D341Med (cell line): Measurements from ENCODE around the gene CERK.

Source experiments
- DNase-seq: peaks from one replicate; pipeline ENCODE4 v3.0.0; 2012; ENCODE audit warnings: low spot score

CERK gene

DNA sequence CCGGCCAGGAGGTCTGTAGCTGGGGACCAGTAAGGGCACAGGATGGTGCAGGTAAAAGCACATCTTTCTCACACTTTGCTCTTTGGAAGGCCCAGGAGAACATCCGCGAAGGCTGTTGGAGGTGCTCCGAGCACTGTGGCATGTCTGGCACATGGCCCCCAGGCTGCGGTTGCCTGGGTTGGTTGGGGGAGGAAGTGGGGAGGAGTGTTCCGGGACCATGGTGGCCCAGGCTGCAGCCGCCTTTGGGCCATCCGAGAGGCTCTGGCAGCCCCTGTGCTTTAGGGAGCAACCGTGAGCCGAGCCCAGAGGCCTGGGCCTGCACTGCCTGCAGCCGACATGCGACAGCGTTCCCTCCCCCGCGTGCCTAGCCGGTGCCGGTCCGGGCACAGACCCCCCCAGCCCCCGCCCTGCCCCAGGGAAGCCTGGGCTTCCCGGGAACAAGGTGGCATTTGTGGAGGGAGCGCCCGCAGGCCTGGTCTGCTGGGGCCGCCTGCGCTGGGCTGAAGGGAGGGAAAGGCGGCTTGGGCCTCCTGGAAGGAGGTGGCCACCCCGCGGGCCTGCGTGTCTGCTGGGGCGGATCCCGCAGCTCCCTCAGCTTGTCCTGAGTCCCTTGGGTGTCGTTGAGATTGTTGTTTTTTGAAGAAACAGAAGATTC, 59.9 kb downstream of the CERK start:
- DNase-seq = no peak

DNA sequence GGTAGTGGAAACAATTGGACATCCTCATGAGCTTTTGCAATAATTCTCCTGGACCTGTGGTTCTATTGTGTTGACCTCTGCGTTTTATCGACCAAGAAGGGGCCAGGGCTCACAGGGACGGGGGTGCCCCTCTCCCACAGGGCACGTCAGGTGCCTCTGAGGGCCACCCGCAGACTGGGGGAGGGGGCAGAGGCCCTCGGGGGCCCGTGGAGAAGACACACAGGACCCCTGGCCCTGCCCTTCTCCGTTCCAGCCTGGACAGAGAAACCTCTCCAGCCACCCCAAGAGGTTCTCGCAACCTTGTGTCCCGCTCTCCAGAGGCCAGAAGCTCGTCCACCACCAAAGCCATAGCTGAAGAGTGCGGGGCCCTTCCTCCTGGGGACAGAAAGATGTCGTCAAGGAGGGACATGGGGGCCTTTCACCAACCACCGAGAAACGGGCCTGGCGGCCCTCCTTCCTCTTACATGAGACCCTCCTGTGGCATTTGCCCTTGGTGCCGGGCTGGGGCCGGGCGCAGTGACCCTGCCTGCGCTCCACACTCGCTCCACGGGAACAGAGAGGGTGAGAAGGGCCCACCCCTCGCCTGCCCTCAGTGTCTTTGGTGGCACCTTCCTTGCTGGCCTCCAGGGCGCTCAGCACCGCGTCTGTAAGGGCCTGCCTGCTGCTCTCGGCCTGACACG, 60.6 kb downstream of the CERK start:
- no peak for DNase-seq

GRCh38 chr22:46676881-46677280, 61.2 kb downstream of the CERK start:
- no peak for DNase-seq

- no peak for DNase-seq
Measured at GRCh38 chr22:46676479-46676878, 61.6 kb downstream of the CERK start.

GRCh38 chr22:46675938-46676337, 62.1 kb downstream of the CERK start:
- DNase-seq = no peak

DNA sequence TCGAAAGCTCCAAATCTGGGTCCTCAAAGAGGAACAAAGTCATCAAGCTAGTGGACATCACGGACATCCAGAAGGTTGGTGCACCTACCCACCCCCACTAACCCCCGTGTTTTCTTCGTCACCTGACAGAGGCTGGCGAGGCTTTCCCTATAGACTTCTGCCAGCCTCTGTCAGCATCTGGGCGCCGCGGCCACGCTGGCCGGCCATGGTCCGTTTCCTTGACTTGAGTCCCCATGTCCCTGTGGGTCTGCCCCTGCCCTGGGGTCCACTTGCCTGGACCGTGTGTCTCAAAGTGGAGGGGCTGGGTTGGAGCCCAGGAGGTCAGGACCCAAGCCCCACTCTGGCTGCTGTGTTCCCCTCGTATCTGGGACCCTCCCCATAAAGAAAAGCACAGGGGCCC, 62.6 kb downstream of the CERK start:
- DNase-seq = no peak

- DNase-seq = no peak
Measured at GRCh38 chr22:46674906-46675305, 63.1 kb downstream of the CERK start.

GRCh38 chr22:46674367-46674781, 63.7 kb downstream of the CERK start:
- DNase-seq = no peak

DNA sequence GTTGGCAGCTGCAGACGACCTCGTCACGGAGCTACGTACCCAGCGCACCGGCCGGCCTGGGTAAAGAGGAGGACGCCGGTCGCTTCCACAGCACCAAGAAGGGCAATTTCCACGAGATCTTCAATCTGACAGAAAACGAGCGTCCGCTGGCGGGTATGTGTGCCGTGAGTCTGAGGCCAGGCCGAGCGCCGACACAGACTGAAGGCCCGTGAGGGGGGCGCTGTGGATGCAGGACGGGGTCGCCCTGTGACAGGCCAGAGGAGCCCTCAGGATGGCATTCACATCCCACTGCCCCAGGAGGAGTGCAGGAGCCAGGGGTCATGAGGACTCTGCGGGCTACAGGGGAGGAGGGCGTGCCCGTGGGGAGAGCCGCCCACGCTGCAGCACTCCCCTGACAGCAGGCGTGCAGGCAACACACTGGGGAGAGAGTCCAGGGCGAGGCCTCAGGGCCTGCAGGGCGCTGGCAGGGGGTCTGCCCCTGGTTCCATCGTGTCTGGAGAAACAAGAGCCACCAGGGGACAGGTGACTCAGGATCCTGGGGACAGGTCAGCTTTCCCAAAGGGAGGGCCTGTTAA, 64.3 kb downstream of the CERK start:
- no peak for DNase-seq

- DNase-seq = no peak
Measured at GRCh38 chr22:46673205-46673604, 64.8 kb downstream of the CERK start.

DNA sequence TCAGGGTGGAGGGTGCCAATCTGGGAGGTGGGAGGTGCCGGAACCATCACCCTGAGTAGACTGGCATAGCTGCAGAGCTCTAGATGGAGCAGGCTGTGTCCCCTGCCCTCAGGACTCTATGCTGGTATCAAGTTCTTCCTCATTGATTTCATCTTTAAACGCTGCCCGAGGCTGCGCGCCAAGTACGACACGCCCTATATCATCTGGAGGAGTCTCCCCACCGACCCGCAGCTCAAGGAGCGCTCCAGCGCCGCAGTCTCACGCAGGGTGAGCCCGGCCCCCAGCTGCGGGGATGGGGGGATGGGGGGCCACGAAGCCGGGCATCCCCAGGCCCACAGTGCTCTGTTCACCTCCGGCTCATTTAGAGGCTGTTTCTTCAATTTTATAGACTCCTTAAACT, 65.3 kb downstream of the CERK start:
- DNase-seq = no peak

DNA sequence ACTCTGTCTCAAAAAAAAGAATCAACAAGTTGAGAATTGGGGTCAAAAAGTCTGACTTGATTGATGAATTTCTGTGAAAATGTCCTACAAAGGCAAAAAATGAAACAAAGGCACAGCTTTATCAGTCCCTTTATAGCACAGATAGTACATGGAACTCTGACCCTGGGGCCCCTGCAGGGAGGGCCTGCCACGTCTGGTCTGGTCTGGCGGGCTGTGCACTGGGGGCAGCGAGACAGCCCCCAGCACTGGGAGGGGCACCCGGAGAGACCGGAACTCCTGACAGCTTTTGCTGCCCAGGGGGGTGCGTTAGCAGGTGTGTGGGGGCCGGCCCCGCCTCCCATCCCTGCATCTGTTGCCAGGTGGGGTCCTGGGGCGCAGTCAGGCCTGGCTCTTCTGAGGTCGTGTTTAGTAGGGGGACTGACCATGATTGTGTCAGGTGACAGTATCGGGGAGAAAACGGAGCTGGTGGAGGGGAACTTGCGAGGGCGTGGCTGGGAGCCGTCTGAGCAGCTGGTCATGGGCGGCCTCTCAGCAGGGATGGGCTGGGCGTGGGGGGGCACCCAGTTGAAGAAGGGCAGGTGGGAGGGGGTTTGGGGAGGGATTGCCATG, 66.1 kb downstream of the CERK start:
- DNase-seq = no peak

- no peak for DNase-seq
Measured at GRCh38 chr22:46669201-46669600, 68.9 kb downstream of the CERK start.

DNA sequence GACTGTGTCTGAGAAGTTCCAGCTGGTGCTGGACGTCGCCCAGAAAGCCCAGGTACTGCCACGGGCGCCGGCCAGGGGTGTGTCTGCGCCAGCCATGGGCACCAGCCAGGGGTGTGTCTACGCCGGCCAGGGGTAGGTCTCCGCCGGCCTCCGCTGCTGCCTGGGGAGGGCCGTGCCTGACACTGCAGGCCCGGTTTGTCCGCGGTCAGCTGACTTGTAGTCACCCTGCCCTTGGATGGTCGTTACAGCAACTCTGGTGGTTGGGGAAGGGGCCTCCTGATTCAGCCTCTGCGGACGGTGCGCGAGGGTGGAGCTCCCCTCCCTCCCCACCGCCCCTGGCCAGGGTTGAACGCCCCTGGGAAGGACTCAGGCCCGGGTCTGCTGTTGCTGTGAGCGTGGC, 69.9 kb downstream of the CERK start:
- DNase-seq = no peak

DNA sequence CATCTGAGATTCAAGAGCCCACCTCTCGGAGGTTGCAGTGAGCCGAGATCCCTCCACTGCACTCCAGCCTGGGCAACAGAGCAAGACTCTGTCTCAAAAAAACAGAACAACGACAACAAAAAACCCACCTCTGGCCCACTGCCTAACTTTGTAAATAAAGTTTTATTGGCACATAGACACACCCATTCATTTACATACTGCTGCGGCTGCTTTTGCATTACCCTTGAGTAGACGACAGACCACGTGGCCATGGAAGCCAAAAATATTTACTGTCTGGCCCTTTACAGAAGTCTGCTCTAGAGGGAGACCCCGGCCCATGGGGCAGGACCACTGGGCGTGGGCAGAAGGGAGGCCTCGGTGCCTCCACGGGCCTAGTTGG, 70.8 kb downstream of the CERK start:
- no peak for DNase-seq

GRCh38 chr22:46666577-46667244, 71.3 kb downstream of the CERK start:
- DNase-seq = no peak

GRCh38 chr22:46665751-46666280, 72.2 kb downstream of the CERK start:
- no peak for DNase-seq

GRCh38 chr22:46665151-46665695, 72.8 kb downstream of the CERK start:
- no peak for DNase-seq

DNA sequence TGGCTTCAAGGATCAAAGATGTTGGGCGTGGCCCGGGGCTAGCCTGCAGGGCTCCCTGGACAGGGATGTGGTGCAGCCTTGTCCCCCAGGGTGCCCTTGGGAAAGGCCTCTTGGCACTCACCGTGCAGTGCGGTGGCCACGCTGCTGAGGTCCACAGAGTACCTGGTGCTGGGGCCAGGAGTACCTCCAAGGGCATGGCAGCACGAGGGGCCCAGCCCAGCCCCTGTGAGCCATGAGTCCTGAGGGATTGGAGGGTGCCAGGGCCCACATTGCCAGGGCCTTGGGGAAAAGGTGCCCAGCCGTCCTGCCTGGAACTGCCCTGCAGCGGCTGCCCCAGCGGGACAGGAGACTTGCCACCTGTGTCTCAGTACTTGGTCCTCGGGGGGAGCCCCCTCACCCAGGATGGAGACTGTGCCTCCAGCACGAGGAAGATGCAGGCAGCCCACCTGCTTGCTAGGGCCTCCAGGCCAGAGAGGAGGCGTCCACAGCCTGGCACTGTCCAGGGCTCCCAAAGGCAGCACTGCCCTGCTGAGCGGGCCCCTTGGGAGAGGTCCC, 73.7 kb downstream of the CERK start:
- no peak for DNase-seq

DNA sequence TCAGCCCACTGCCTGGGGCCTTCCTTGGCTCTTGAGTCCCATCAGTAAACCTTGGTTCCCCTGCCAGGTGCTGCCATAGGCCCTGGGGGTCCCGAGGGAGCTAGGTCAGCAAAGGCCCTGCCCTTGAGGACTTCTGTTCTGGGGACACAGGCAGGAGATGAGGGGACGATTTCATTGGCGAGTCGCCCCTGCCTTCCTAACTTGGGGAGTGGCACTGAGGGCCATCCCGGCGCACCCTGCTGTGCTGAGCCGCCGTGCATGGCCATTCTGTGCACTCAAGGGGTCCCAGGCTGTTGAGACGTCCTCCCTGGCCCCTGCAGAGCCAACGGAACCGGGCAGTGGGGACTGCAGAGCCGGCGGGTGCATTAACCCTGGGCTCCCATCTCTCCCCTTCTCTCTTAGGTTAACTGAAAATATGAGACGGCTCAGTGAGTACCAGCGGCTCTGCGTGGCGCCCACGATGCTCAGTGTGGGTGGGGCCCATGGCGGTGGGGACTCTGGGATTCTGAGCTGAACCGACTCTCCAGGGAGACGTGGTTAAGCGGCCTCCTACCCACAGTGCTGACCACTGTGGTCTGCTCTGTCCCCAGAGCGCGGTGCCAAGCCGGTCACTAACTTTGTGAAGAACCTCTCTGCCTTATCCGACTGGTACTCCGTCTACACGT, 74.5 kb downstream of the CERK start:
- no peak for DNase-seq

DNA sequence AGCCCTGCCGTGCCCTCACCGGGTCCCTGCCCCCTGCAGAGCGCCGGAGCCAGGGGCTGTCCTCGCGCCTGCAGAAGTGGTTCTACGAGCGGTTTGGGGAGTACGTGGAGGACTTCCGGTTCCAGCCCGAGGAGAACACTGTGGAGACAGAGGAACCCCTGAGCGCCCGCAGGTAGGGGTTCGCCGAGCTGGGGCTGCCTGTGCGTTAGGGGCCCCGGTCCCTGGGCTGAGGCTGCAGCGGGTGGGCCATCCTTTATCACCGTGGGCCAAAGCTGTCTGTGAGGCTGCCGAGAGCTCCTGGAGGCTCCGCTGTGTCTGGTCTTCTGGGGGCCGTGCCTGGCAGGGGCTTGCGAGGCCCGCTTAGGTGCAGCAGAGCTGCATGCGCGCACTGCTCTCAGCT, 75.1 kb downstream of the CERK start:
- no peak for DNase-seq
